H1 (cell line): Measurements from ENCODE around the gene PPARA.

Experiments used
- CTCF ChIP-seq, 3 experiments: IDR thresholded peaks; 1 replicate in 2 of 3; 2 replicates in 1 of 3; pipeline versions ENCODE4 v1.5.1 to v1.6.1; 2011; ENCODE audit warnings: low read length in 3 of 3, mild to moderate bottlenecking in 3 of 3, inconsistent platforms in 2 of 3, low read depth in 1 of 3, moderate library complexity in 1 of 3; ENCODE audit not compliant: insufficient read depth in 1 of 3; ENCODE audit errors: control extremely low read depth in 1 of 3
- HDAC6 ChIP-seq: IDR thresholded peaks from one replicate; pipeline ENCODE4 v1.7.1; 2012; ENCODE audit warnings: low read depth, mild to moderate bottlenecking, inconsistent platforms, low read length, moderate library complexity
- KDM1A ChIP-seq: fragments of 200-600, 300-600 bp; sonication (generic); IDR thresholded peaks from 2 replicates; pipeline ENCODE4 v1.7.1; 2016; ENCODE audit warnings: mild to moderate bottlenecking, low read length, borderline replicate concordance
- POLR2A ChIP-seq, 2 experiments: IDR thresholded peaks; 1 replicate in 1 of 2; 2 replicates in 1 of 2; pipeline ENCODE4 v1.6.1; 2011; ENCODE audit warnings: low read depth in 2 of 2, low read length in 2 of 2, mild to moderate bottlenecking in 2 of 2; ENCODE audit errors: control extremely low read depth in 1 of 2
- RNF2 ChIP-seq: fragments of 200-900, 300-1000 bp; sonication (generic); IDR thresholded peaks from 2 replicates; pipeline ENCODE4 v1.7.1; 2016; ENCODE audit warnings: borderline replicate concordance, low read depth, mild to moderate bottlenecking, antibody characterized with exemption, low read length; ENCODE audit not compliant: poor library complexity, severe bottlenecking; ENCODE audit errors: missing control alignments
- SP1 ChIP-seq: IDR thresholded peaks from 2 replicates; pipeline ENCODE4 v1.6.1; 2011; ENCODE audit warnings: low read depth, low read length
- TAF1 ChIP-seq: IDR thresholded peaks from 2 replicates; pipeline ENCODE4 v1.6.1; 2011; ENCODE audit warnings: mild to moderate bottlenecking, low read depth, low read length
- TF ChIP-seq, protein P1 (sequence below): IDR thresholded peaks from 2 replicates; pipeline ENCODE4 v1.6.1; 2011; ENCODE audit warnings: low read length, improper control_type of control experiment

DNA sequence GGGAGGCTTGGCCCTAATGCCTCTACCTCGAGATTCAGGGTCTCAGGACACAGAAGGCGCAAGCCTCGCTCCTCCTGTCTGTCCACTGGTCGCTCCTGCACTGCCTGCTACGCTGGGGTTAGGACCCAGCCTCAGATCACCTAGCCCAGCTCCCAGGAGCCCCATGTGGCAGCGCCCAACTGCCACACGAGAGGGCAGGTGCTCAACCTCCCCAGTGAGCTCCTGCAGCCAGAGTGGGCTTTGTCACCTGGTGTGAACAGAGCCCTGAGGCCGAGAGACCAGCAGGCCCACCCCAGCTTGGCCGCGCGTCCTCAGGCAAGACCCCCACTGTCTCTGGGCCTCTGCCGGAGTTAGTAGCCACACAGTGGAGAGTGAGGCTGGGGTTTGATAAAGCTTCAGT is 21.7 kb upstream of the PPARA start:
- no peak for TF ChIP-seq HDAC6
- no peak for TF ChIP-seq TAF1
- TF ChIP-seq KDM1A: no peak
- TF ChIP-seq CTCF (IDR thresholded peaks at IDR 0.05; ENCODE audit: control extremely low read depth in 1 of 3, insufficient read depth in 1 of 3, low read depth in 1 of 3, low read length in 3 of 3): no peak
- no peak for TF ChIP-seq POLR2A (IDR thresholded peaks at IDR 0.05; ENCODE audit: control extremely low read depth in 1 of 2, low read depth in 2 of 2, low read length in 2 of 2)
- TF ChIP-seq SP1: no peak
- TF ChIP-seq, protein P1, sequence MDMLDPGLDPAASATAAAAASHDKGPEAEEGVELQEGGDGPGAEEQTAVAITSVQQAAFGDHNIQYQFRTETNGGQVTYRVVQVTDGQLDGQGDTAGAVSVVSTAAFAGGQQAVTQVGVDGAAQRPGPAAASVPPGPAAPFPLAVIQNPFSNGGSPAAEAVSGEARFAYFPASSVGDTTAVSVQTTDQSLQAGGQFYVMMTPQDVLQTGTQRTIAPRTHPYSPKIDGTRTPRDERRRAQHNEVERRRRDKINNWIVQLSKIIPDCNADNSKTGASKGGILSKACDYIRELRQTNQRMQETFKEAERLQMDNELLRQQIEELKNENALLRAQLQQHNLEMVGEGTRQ: no peak
- no peak for TF ChIP-seq RNF2
